SU-DHL-6 (cell line): Measurements from ENCODE around the gene SYCE1L.

ENCODE experiments used
- CTCF ChIP-seq: fragments of 200-600 bp; sonication (generic); IDR thresholded peaks from one replicate; pipeline ENCODE4 v1.5.1; 2017; ENCODE audit warnings: antibody characterized with exemption, mild to moderate bottlenecking, low read length, moderate library complexity; ENCODE audit not compliant: insufficient read depth, poor library complexity, severe bottlenecking
- EZH2phosphoT487 ChIP-seq: fragments of 200-600 bp; sonication (generic), shearing (Covaris generic); conservative IDR thresholded peaks from 2 replicates; pipeline ENCODE4 v1.6.1; 2018; ENCODE audit warnings: mild to moderate bottlenecking, antibody characterized with exemption, low read length, moderate library complexity, mixed read lengths

DNA sequence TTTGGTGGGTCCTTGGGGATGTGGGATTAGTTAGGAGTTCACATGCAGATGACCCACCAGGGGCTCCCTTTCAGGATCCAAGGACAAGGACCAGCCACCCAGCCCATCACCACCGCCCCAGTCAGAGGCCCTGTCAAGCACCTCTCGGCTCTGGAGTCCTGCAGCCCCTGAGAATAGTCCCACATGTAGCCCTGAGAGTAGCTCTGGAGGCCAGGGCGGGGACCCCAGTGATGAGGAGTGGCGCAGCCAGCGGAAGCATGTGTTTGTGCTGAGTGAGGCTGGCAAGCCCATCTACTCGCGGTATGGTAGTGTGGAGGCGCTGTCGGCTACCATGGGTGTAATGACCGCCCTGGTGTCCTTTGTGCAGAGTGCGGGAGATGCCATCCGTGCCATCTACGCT lies 5.8 kb upstream of the SYCE1L start:
- TF ChIP-seq CTCF (no peak), EZH2phosphoT487 (no peak)
